HL-60 (cell line): Measurements from ENCODE around the gene CTNNA2.

Experiments used
- DNase-seq, 2 experiments: peaks; one replicate each; pipeline ENCODE4 v3.0.0-alpha.2; 2010 to 2020; ENCODE audit warnings: low read depth in 1 of 2, low spot score in 1 of 2
- H3K27ac ChIP-seq: fragments of 250-450 bp; sonication (Bioruptor Pico); replicated peaks from 2 replicates; pipeline ENCODE4 v1.5.1; 2020; ENCODE audit warnings: mild to moderate bottlenecking, moderate library complexity
- H3K27me3 ChIP-seq: fragments of 250-450 bp; sonication (Bioruptor Pico); 2 replicates; pipeline ENCODE4 v1.5.1; 2021; ENCODE audit warnings: mild to moderate bottlenecking, moderate library complexity; ENCODE audit not compliant: insufficient read depth, poor library complexity, severe bottlenecking
- H3K4me3 ChIP-seq: replicated peaks from 2 replicates; pipeline ENCODE4 v1.5.1; 2011; ENCODE audit warnings: mild to moderate bottlenecking, control low read depth, low read length; ENCODE audit not compliant: insufficient read depth
- GABPA ChIP-seq: IDR thresholded peaks from 2 replicates; pipeline ENCODE4 v1.6.1; 2012; ENCODE audit warnings: low read depth
- POLR2AphosphoS5 ChIP-seq: IDR thresholded peaks from 2 replicates; pipeline ENCODE4 v1.6.1; 2012; ENCODE audit warnings: low read depth
- SPI1 ChIP-seq: IDR thresholded peaks from 2 replicates; pipeline ENCODE4 v1.6.1; 2012; ENCODE audit warnings: low read depth, mild to moderate bottlenecking, borderline replicate concordance
- TF ChIP-seq, protein P1 (sequence below): IDR thresholded peaks from 2 replicates; pipeline ENCODE4 v1.6.1; 2012; ENCODE audit warnings: low read depth; ENCODE audit not compliant: insufficient replicate concordance
- TF ChIP-seq, protein P2 (sequence below): IDR thresholded peaks from one replicate; pipeline ENCODE4 v1.5.1; 2011; ENCODE audit warnings: low read length, control low read depth, inconsistent platforms; ENCODE audit not compliant: insufficient read depth

The CTNNA2 gene

DNA sequence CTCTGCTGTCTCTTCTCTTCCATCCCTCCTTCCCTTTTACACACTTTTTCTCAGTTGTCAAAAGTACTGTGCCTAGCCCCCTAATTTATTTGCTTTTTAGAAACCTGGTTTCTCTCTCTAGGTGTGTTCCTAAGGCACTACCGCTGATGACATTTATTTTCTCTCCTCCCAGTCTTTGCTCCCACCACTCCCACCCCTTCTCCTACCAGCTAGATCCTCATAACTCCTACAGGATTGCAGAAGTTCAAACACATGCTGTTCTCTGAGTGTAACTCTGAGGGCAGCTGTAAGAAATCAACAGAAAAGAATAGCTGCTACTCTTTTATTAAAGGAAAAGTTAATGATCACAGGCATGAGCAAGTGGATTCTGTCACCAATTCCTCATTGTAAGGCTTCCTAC, 814.0 kb downstream of the CTNNA2 start:
- peaks cover 9% of the 10 kb centered on the region for H3K27me3 ChIP-seq
- H3K4me3 ChIP-seq, result no peak overlapping the region
- TF ChIP-seq, protein P1, sequence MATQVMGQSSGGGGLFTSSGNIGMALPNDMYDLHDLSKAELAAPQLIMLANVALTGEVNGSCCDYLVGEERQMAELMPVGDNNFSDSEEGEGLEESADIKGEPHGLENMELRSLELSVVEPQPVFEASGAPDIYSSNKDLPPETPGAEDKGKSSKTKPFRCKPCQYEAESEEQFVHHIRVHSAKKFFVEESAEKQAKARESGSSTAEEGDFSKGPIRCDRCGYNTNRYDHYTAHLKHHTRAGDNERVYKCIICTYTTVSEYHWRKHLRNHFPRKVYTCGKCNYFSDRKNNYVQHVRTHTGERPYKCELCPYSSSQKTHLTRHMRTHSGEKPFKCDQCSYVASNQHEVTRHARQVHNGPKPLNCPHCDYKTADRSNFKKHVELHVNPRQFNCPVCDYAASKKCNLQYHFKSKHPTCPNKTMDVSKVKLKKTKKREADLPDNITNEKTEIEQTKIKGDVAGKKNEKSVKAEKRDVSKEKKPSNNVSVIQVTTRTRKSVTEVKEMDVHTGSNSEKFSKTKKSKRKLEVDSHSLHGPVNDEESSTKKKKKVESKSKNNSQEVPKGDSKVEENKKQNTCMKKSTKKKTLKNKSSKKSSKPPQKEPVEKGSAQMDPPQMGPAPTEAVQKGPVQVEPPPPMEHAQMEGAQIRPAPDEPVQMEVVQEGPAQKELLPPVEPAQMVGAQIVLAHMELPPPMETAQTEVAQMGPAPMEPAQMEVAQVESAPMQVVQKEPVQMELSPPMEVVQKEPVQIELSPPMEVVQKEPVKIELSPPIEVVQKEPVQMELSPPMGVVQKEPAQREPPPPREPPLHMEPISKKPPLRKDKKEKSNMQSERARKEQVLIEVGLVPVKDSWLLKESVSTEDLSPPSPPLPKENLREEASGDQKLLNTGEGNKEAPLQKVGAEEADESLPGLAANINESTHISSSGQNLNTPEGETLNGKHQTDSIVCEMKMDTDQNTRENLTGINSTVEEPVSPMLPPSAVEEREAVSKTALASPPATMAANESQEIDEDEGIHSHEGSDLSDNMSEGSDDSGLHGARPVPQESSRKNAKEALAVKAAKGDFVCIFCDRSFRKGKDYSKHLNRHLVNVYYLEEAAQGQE, result no peak
- TF ChIP-seq, protein P2, sequence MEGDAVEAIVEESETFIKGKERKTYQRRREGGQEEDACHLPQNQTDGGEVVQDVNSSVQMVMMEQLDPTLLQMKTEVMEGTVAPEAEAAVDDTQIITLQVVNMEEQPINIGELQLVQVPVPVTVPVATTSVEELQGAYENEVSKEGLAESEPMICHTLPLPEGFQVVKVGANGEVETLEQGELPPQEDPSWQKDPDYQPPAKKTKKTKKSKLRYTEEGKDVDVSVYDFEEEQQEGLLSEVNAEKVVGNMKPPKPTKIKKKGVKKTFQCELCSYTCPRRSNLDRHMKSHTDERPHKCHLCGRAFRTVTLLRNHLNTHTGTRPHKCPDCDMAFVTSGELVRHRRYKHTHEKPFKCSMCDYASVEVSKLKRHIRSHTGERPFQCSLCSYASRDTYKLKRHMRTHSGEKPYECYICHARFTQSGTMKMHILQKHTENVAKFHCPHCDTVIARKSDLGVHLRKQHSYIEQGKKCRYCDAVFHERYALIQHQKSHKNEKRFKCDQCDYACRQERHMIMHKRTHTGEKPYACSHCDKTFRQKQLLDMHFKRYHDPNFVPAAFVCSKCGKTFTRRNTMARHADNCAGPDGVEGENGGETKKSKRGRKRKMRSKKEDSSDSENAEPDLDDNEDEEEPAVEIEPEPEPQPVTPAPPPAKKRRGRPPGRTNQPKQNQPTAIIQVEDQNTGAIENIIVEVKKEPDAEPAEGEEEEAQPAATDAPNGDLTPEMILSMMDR, result no peak
- TF ChIP-seq SPI1 (no peak), POLR2AphosphoS5 (no peak), GABPA (no peak)
- no peak for DNase-seq
- H3K27ac ChIP-seq, result no peak overlapping the region

DNA sequence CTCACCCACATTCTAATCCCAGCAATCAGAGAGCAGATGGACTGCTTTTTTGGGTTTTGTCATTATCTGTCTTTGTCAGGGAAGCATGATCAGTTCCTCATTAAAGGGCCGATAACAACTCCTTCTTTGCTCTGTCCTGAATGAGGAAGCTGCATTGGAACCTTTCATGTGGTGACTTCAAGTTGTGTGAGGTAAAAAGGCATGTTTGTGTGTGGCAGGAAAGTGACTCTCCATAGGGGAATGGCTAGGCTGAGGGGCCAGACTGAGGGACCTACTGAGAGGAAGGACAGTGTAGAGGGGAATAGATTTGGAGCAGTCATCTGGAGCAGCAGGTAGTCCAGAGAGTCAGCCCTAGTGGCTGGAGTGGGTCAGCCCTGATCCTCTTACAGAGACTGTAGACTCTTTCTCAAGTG, 815.3 kb downstream of the CTNNA2 start:
- Histone ChIP-seq H3K27me3 (peaks cover 6% of the 10 kb centered on the region), H3K4me3 (no peak overlapping the region), H3K27ac (no peak overlapping the region)
- no peak for TF ChIP-seq SPI1
- TF ChIP-seq, protein P1, result no peak
- no peak for TF ChIP-seq GABPA
- no peak for DNase-seq

DNA sequence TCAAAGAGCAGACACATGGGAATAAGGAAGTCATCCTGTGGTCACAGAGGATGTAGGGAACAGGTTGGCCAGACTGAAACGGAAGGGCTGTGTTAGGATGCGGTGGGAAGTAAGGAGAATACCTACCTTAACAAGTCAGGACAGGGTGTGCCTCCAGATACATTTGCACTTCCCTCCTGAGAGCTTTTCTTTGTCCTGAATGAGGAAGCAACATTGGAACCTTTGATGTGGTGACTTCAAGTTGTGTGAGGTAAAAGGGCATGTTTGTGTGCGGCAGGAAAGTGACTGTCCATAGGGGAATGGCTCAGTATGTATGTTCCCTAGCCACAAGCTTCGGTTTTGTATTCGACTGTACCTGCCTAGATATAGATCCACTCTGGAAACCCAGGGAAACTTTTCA, 816.6 kb downstream of the CTNNA2 start:
- no peak for DNase-seq
- Histone ChIP-seq H3K4me3 (no peak overlapping the region), H3K27me3 (no peaks in the 10 kb centered on the region), H3K27ac (no peak overlapping the region)
- TF ChIP-seq SPI1, result no peak
- TF ChIP-seq, protein P2, result no peak
- TF ChIP-seq, protein P1, result no peak
- no peak for TF ChIP-seq POLR2AphosphoS5
- TF ChIP-seq GABPA, result no peak
